Vagina (tissue), 2 donors: ENCODE results near the gene ENO1. TPM values are rescaled to one million over a fixed set of nuclear protein-coding genes. Genes with fewer than 3 reads are reported as not detected.

Source experiments
- DNase-seq, 2 donors: peaks; one replicate each; pipeline ENCODE4 v3.0.0-alpha.2; 2017; ENCODE audit errors: extremely low spot score in 2 of 2
- H3K27ac ChIP-seq: fragments of 200-600 bp; sonication (generic); one replicate; pipeline ENCODE4 v1.5.1; 2019
- H3K27me3 ChIP-seq: fragments of 200-600 bp; sonication (generic); one replicate; pipeline ENCODE4 v1.5.1; 2019
- H3K36me3 ChIP-seq, 2 donors: fragments of 200-600 bp; sonication (generic); one replicate each; pipeline ENCODE4 v1.5.1; 2017 to 2019
- H3K4me1 ChIP-seq: fragments of 200-600 bp; sonication (generic); one replicate; pipeline ENCODE4 v1.5.1; 2019
- H3K4me3 ChIP-seq, 2 donors: fragments of 200-600 bp; sonication (generic); 1 replicate in 1 of 2; 2 replicates in 1 of 2; pipeline ENCODE4 v1.5.1; 2016 to 2019
- H3K9me3 ChIP-seq: fragments of 200-600 bp; sonication (generic); one replicate; pipeline ENCODE4 v1.5.1; 2019
- CTCF ChIP-seq, 3 experiments: fragments of 450-650 bp in 2 of 3; fragments of 200-600 bp in 1 of 3; sonication (generic) in 1 of 3; IDR thresholded peaks; one replicate each; pipeline ENCODE4 v1.5.1; 2017 to 2019; ENCODE audit warnings: antibody characterized with exemption in 3 of 3, mild to moderate bottlenecking in 2 of 3, moderate library complexity in 2 of 3
- POLR2A ChIP-seq, 2 donors: fragments of 450-650 bp; IDR thresholded peaks; one replicate each; pipeline ENCODE4 v1.6.1; 2017; ENCODE audit warnings: antibody characterized with exemption in 2 of 2, mild to moderate bottlenecking in 2 of 2, moderate library complexity in 2 of 2
- POLR2AphosphoS5 ChIP-seq, 2 donors: sonication (generic); formaldehyde crosslinking; IDR thresholded peaks; one replicate each; pipeline ENCODE4 v1.9.0; 2017; ENCODE audit warnings: antibody characterized with exemption in 2 of 2, mild to moderate bottlenecking in 2 of 2, low read depth in 1 of 2; ENCODE audit not compliant: insufficient read depth in 1 of 2
- intact Hi-C: fragments of 100-400 bp; cut with DNase I; formaldehyde crosslinking; loops from one replicate; pipeline ENCODE4 v1.15.1; 2023
- total RNA-seq: library from RNA; depleted of rRNA; stranded (reverse); fragments of >200 nt; gene quantifications from one replicate; pipeline ENCODE4 v1.2.3, GENCODE V29; 2016

Gene ENO1
- total RNA-seq, 1 donor from 2014 or later: 558 TPM

GRCh38 chr1:8879464-8879921 is 1.0 kb upstream of the ENO1 start:
- intact Hi-C loops: no loop called here
- H3K27ac ChIP-seq: peak overlapping the region; percentile 98
- no peak for DNase-seq
- no peak for TF ChIP-seq POLR2AphosphoS5 (IDR thresholded peaks at IDR 0.05; ENCODE audit: insufficient read depth in 1 of 2, low read depth in 1 of 2)
- TF ChIP-seq POLR2A (IDR thresholded peaks at IDR 0.05): no peak
- TF ChIP-seq CTCF (IDR thresholded peaks at IDR 0.05): no peak
- H3K9me3 ChIP-seq: no peaks in the 10 kb centered on the region
- peak overlapping the region; percentile 92 to 93 for H3K4me3 ChIP-seq
- H3K4me1 ChIP-seq: peaks cover 43% of the 10 kb centered on the region
- H3K36me3 ChIP-seq: no peaks in the 10 kb centered on the region
- no peaks in the 10 kb centered on the region for H3K27me3 ChIP-seq

DNA sequence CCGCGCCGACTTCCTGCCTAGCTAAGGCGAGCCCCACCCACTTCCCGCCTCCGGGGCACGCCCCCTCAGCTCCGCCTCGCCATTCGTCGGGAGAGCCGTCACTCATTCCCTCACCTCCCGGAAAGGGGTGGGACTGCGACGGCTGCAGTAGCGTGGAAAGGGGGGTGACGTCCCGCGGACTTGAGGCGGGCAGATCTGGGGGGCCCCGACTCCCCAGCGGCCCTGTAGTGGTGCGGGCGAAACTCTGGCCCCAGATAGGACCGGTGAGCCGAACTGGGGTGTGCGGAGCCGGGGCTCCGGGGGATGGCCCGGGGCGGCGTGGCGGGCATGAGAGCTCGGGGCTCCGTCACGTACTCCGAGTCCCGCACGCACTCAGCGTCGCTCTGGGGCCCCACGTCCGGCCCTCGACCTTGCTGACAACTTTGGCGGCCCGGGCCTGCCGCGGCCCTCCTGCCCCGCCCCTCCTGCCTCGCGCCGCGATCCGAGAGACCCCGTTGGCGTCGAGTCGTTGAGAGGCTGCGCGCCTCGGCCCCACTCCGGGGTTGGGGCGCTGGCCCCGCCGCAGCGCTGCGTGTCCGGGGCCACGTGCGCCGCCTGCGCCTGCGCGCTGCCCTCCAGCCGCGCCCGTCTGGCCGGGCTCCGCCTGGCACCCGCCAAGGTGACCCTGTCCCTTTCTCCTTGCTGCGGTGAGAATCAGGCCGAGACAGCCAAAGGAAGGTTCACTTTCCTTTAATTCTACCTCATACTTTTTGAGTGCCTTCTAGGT is 395 bp upstream of the ENO1 start:
- H3K9me3 ChIP-seq: no peaks in the 10 kb centered on the region
- TF ChIP-seq POLR2AphosphoS5 (IDR thresholded peaks at IDR 0.05; ENCODE audit: insufficient read depth in 1 of 2, low read depth in 1 of 2) (peak; percentile 80 to 99), CTCF (IDR thresholded peaks at IDR 0.05) (no peak), POLR2A (IDR thresholded peaks at IDR 0.05) (peak in 1 of 2 donors; percentile 46)
- H3K27me3 ChIP-seq: no peaks in the 10 kb centered on the region
- intact Hi-C loops: no loop called here
- peak overlapping the region; percentile 92 to 93 for H3K4me3 ChIP-seq
- H3K36me3 ChIP-seq: no peaks in the 10 kb centered on the region
- H3K27ac ChIP-seq: peak overlapping the region; percentile 98
- peaks cover 50% of the 10 kb centered on the region for H3K4me1 ChIP-seq
- peak; percentile 98 to 99 for DNase-seq

GRCh38 chr1:8876087-8876486 is 2.4 kb downstream of the ENO1 start:
- no peak for DNase-seq
- Histone ChIP-seq H3K36me3 (peaks cover 0 to 23% of the 10 kb centered on the region in 2 donors), H3K27ac (peak overlapping the region; percentile 98), H3K4me3 (peak overlapping the region in 1 of 2 donors; percentile 93), H3K27me3 (no peaks in the 10 kb centered on the region), H3K4me1 (peaks cover 76% of the 10 kb centered on the region), H3K9me3 (no peaks in the 10 kb centered on the region)
- intact Hi-C loops: no loop called here
- no peak for TF ChIP-seq CTCF (IDR thresholded peaks at IDR 0.05)
- no peak for TF ChIP-seq POLR2A (IDR thresholded peaks at IDR 0.05)
- no peak for TF ChIP-seq POLR2AphosphoS5 (IDR thresholded peaks at IDR 0.05; ENCODE audit: insufficient read depth in 1 of 2, low read depth in 1 of 2)

- Histone ChIP-seq H3K4me1 (peaks cover 69% of the 10 kb centered on the region), H3K36me3 (peaks cover 0 to 30% of the 10 kb centered on the region in 2 donors), H3K27me3 (no peaks in the 10 kb centered on the region), H3K4me3 (no peak overlapping the region), H3K27ac (peak overlapping the region; percentile 98), H3K9me3 (no peaks in the 10 kb centered on the region)
- no peak for DNase-seq
- TF ChIP-seq CTCF (IDR thresholded peaks at IDR 0.05): no peak
- no peak for TF ChIP-seq POLR2A (IDR thresholded peaks at IDR 0.05)
- no peak for TF ChIP-seq POLR2AphosphoS5 (IDR thresholded peaks at IDR 0.05; ENCODE audit: insufficient read depth in 1 of 2, low read depth in 1 of 2)
- intact Hi-C loops: no loop called here
Measured at GRCh38 chr1:8875216-8875861, 3.1 kb downstream of the ENO1 start.
